PC-3 (cell line): Measurements from ENCODE around the gene KRT15. TPM values are rescaled to one million over a fixed set of nuclear protein-coding genes. Genes with fewer than 3 reads are reported as not detected.
A peak's percentile ranks its signal among the peaks of the same experiment; 100 is the strongest.

ENCODE experiments used
- ATAC-seq: fragments of 200-7000 bp; cut with Tn5 transposase; 2 replicates; pipeline ENCODE4 v1.9.1; 2020; ENCODE audit warnings: mild to moderate bottlenecking, moderate library complexity
- BruUV-seq: library from RNA; stranded (reverse); fragments of 400-500 nt; replicated peaks from 2 replicates; lab custom pipeline; 2021; lab: Mats Ljungman, UMichigan
- CTCF ChIA-PET: fragments of 300-600 bp; sonication (Branson Sonifier 250); formaldehyde crosslinking; loops from one replicate; lab custom pipeline; 2022; ENCODE audit warnings: antibody characterized with exemption; lab: Charles Lee
- POLR2A ChIA-PET: fragments of 300-600 bp; sonication (Branson Sonifier 250); formaldehyde crosslinking; loops from one replicate; lab custom pipeline; 2022; ENCODE audit warnings: antibody characterized with exemption; ENCODE audit not compliant: unreplicated experiment; lab: Charles Lee
- DNase-seq: peaks from one replicate; pipeline ENCODE4 v3.0.0-alpha.2; 2015
- H2AFZ ChIP-seq: fragments of 300-600 bp; sonication (generic); 2 replicates; pipeline ENCODE4 v1.6.0; 2016; ENCODE audit warnings: antibody characterized with exemption, low read length
- H3F3A ChIP-seq: fragments of 300-600 bp; sonication (generic); one replicate; pipeline ENCODE4 v1.6.0; 2017; ENCODE audit warnings: antibody characterized with exemption, low read length, control low read depth, mild to moderate bottlenecking; ENCODE audit not compliant: unreplicated experiment
- H3K27ac ChIP-seq: fragments of 300-600 bp; sonication (generic); 2 replicates; pipeline ENCODE4 v1.5.1; 2016; ENCODE audit warnings: mild to moderate bottlenecking, low read length
- H3K27me3 ChIP-seq: fragments of 300-600 bp; sonication (generic); 2 replicates; pipeline ENCODE4 v1.6.1; 2016; ENCODE audit warnings: low read length, mixed read lengths
- H3K36me3 ChIP-seq: fragments of 300-600 bp; sonication (generic); 2 replicates; pipeline ENCODE4 v1.6.1; 2016; ENCODE audit warnings: low read depth, mixed run types, low read length, mixed read lengths
- H3K4me1 ChIP-seq: fragments of 300-600 bp; sonication (generic); 2 replicates; pipeline ENCODE4 v1.5.1; 2016; ENCODE audit warnings: low read length; ENCODE audit not compliant: insufficient read depth
- H3K4me2 ChIP-seq: fragments of 300-600 bp; sonication (generic); 2 replicates; pipeline ENCODE4 v1.6.0; 2016; ENCODE audit warnings: low read length
- H3K4me3 ChIP-seq: fragments of 300-600 bp; sonication (generic); 2 replicates; pipeline ENCODE4 v1.5.1; 2016; ENCODE audit warnings: mild to moderate bottlenecking, low read length, mixed read lengths
- H3K79me2 ChIP-seq: fragments of 300-600 bp; sonication (generic); 2 replicates; pipeline ENCODE4 v1.6.1; 2017; ENCODE audit warnings: low read length, mixed read lengths
- H3K9ac ChIP-seq: fragments of 300-600 bp; sonication (generic); 2 replicates; pipeline ENCODE4 v1.6.0; 2016; ENCODE audit warnings: mild to moderate bottlenecking, low read length
- H3K9me2 ChIP-seq: fragments of 300-600 bp; sonication (generic); replicated peaks from 2 replicates; pipeline ENCODE4 v1.6.1; 2016; ENCODE audit warnings: mixed run types, low read length, mixed read lengths
- H3K9me3 ChIP-seq: fragments of 300-600 bp; sonication (generic); 2 replicates; pipeline ENCODE4 v1.6.1; 2016; ENCODE audit warnings: low read length, mixed read lengths
- H4K20me1 ChIP-seq: fragments of 300-600 bp; sonication (generic); 2 replicates; pipeline ENCODE4 v1.6.1; 2016; ENCODE audit warnings: low read length, mixed read lengths
- CTCF ChIP-seq: fragments of 300-600 bp; sonication (generic); conservative IDR thresholded peaks from 2 replicates; pipeline ENCODE4 v1.5.1; 2017; ENCODE audit warnings: antibody characterized with exemption, low read depth, mild to moderate bottlenecking, low read length
- EZH2 ChIP-seq: fragments of 300-600 bp; sonication (generic); IDR thresholded peaks from one replicate; pipeline ENCODE4 v1.6.1; 2017; ENCODE audit warnings: antibody characterized with exemption, mild to moderate bottlenecking, low read length; ENCODE audit not compliant: unreplicated experiment
- EZH2phosphoT487 ChIP-seq: fragments of 300-600 bp; sonication (generic); IDR thresholded peaks from 2 replicates; pipeline ENCODE4 v1.6.1; 2018; ENCODE audit warnings: mild to moderate bottlenecking, antibody characterized with exemption, low read length, borderline replicate concordance
- intact Hi-C: fragments of 100-400 bp; cut with micrococcal nuclease; formaldehyde crosslinking; loops from 2 replicates; pipeline ENCODE4 v1.9.0; 2023
- total RNA-seq: library from RNA; depleted of rRNA; stranded (reverse); fragments of >200 nt; gene quantifications from 2 replicates; pipeline ENCODE4 v1.2.3, GENCODE V29; 2014

KRT15 gene
- total RNA-seq, 1 experiment from 2014 or later: 121 TPM

GRCh38 chr17:41499714-41500113 lies 19.0 kb downstream of the KRT15 start:
- Histone ChIP-seq H3K9me3 (no peaks in the 10 kb centered on the region), H3K9me2 (no peaks in the 10 kb centered on the region), H3K79me2 (no peaks in the 10 kb centered on the region), H3F3A (no peaks in the 10 kb centered on the region), H3K27me3 (no peaks in the 10 kb centered on the region), H3K4me3 (no peak overlapping the region), H3K4me1 (peaks cover 36% of the 10 kb centered on the region), H4K20me1 (no peaks in the 10 kb centered on the region), H3K9ac (peak overlapping the region; percentile 10; the same call in 1 of the 2 replicates), H3K36me3 (no peaks in the 10 kb centered on the region), H2AFZ (no peak overlapping the region), H3K4me2 (peak overlapping the region; percentile 57; the same call in 1 of the 2 replicates), H3K27ac (peak overlapping the region; percentile 76)
- DNase-seq: no peak
- no TSS peak for BruUV-seq
- CTCF ChIA-PET: interaction anchor here (0.6 kb wide), 1 partner anchor 82 kb away, joined by 3 read pairs; no protein-coding TSS in a partner anchor
- intact Hi-C loops: loop anchor here (10.0 kb wide), 1 partner anchor 175 kb away; no protein-coding TSS in a partner anchor
- no peak; the same call in 1 of the 2 replicates for ATAC-seq
- POLR2A ChIA-PET: interaction anchor here (0.6 kb wide), 1 partner anchor 29 kb away, joined by 3 read pairs; the partner anchor contains the start of gene KRT19
- TF ChIP-seq EZH2 (no peak), CTCF (no peak), EZH2phosphoT487 (no peak)

GRCh38 chr17:41498276-41498675 lies 20.4 kb downstream of the KRT15 start:
- intact Hi-C loops: loop anchor here (10.0 kb wide), 1 partner anchor 173 kb away; no protein-coding TSS in a partner anchor
- no peak overlapping the region for H3K9ac ChIP-seq
- BruUV-seq: no TSS peak
- no peak overlapping the region for H3K4me3 ChIP-seq
- DNase-seq: no peak
- H3K9me3 ChIP-seq: no peaks in the 10 kb centered on the region
- H3K27ac ChIP-seq: no peak overlapping the region
- no peaks in the 10 kb centered on the region for H3K9me2 ChIP-seq
- H3K27me3 ChIP-seq: no peaks in the 10 kb centered on the region
- peaks cover 41% of the 10 kb centered on the region for H3K4me1 ChIP-seq
- POLR2A ChIA-PET: no interaction called here
- TF ChIP-seq EZH2 (no peak), CTCF (no peak), EZH2phosphoT487 (no peak)
- no peak for ATAC-seq
- no peak overlapping the region for H3K4me2 ChIP-seq
- H4K20me1 ChIP-seq: no peaks in the 10 kb centered on the region
- H3K79me2 ChIP-seq: no peaks in the 10 kb centered on the region
- no peak overlapping the region for H2AFZ ChIP-seq
- CTCF ChIA-PET: interaction anchor here (0.5 kb wide), 1 partner anchor 79 kb away, joined by 3 read pairs; no protein-coding TSS in a partner anchor
- no peaks in the 10 kb centered on the region for H3K36me3 ChIP-seq
- H3F3A ChIP-seq: no peaks in the 10 kb centered on the region

GRCh38 chr17:41496803-41497484 lies 21.7 kb downstream of the KRT15 start:
- peak overlapping the region; percentile 29 for H3K27ac ChIP-seq
- TF ChIP-seq CTCF (peak; percentile 86), EZH2 (no peak)
- no peaks in the 10 kb centered on the region for H3F3A ChIP-seq
- intact Hi-C loops: loop anchor here (10.0 kb wide), 1 partner anchor 172 kb away; no protein-coding TSS in a partner anchor
- no peaks in the 10 kb centered on the region for H3K79me2 ChIP-seq
- no peak overlapping the region for H2AFZ ChIP-seq
- H3K9me2 ChIP-seq: no peaks in the 10 kb centered on the region
- peaks cover 41% of the 10 kb centered on the region for H3K4me1 ChIP-seq
- DNase-seq (peak; percentile 84), ATAC-seq (peak; percentile 77)
- ChIA-PET CTCF (interaction anchor here (1.0 kb wide), 1 partner anchor 151 kb away, joined by 6 read pairs; no protein-coding TSS in a partner anchor), POLR2A (no interaction called here)
- H4K20me1 ChIP-seq: no peaks in the 10 kb centered on the region
- no peaks in the 10 kb centered on the region for H3K9me3 ChIP-seq
- H3K27me3 ChIP-seq: no peaks in the 10 kb centered on the region
- TSS peak; percentile 92 for BruUV-seq
- no peaks in the 10 kb centered on the region for H3K36me3 ChIP-seq
- peak overlapping the region; percentile 33; the same call in 1 of the 2 replicates for H3K9ac ChIP-seq
- H3K4me3 ChIP-seq: no peak overlapping the region
- H3K4me2 ChIP-seq: peak overlapping the region; percentile 21; the same call in 1 of the 2 replicates
